ENCODE results near the gene NTM. TPM values are rescaled to one million over a fixed set of nuclear protein-coding genes. Genes with fewer than 3 reads are reported as not detected.

NTM gene
- total and polyA plus RNA-seq, 2 donors (not counting 3 experiments of a cell fraction or from before 2014, with no cell fraction given) = 1.00 to 1.1 TPM

DNA sequence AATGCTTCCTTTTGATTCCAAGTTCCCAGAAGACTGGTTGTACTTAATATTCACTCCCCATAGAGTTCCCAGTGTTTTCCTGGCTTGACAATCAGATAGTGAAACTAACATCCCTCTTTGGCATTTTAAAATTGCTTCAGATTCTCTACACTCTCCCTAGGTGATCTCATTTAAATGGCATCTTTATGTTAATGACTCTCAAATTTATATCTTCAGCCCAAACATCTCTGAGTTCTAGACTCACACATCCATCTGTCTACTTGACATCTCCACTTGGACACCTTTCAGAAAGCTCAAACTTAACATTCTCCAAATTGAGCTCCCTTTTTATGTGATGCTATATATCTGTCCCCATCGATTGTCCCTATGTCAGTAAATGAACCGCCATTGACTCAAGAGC is 232.0 kb downstream of the NTM start:
- TF ChIP-seq POLR2AphosphoS5 (IDR thresholded peaks at IDR 0.05; ENCODE audit: insufficient read depth, low read depth, low read length) (no peak), POLR2A (IDR thresholded peaks at IDR 0.05; ENCODE audit: low read depth, low read length) (no peak), FOS (IDR thresholded peaks at IDR 0.05; ENCODE audit: borderline replicate concordance, insufficient read depth, low read length) (no peak), JUN (IDR thresholded peaks at IDR 0.05; ENCODE audit: borderline replicate concordance, insufficient read depth, insufficient read length, low read depth) (no peak), EZH2 (IDR thresholded peaks at IDR 0.05; ENCODE audit: borderline replicate concordance, low read depth, low read length, severe bottlenecking) (no peak), GATA2 (IDR thresholded peaks at IDR 0.05; ENCODE audit: insufficient read depth, insufficient read length, low read depth, low read length) (no peak), MYC (IDR thresholded peaks at IDR 0.05; ENCODE audit: low read depth, low read length) (no peak)
- TF ChIP-seq, protein P1, sequence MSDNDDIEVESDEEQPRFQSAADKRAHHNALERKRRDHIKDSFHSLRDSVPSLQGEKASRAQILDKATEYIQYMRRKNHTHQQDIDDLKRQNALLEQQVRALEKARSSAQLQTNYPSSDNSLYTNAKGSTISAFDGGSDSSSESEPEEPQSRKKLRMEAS (IDR thresholded peaks at IDR 0.05; ENCODE audit: insufficient read depth, insufficient read length) = no peak
- TF ChIP-seq, protein P2, sequence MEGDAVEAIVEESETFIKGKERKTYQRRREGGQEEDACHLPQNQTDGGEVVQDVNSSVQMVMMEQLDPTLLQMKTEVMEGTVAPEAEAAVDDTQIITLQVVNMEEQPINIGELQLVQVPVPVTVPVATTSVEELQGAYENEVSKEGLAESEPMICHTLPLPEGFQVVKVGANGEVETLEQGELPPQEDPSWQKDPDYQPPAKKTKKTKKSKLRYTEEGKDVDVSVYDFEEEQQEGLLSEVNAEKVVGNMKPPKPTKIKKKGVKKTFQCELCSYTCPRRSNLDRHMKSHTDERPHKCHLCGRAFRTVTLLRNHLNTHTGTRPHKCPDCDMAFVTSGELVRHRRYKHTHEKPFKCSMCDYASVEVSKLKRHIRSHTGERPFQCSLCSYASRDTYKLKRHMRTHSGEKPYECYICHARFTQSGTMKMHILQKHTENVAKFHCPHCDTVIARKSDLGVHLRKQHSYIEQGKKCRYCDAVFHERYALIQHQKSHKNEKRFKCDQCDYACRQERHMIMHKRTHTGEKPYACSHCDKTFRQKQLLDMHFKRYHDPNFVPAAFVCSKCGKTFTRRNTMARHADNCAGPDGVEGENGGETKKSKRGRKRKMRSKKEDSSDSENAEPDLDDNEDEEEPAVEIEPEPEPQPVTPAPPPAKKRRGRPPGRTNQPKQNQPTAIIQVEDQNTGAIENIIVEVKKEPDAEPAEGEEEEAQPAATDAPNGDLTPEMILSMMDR (IDR thresholded peaks at IDR 0.05; ENCODE audit: extremely low read depth in 1 of 2, insufficient read depth in 1 of 2, low read depth in 1 of 2, low read length in 2 of 2) = no peak
- intact Hi-C loops (cut with micrococcal nuclease) (no loop called here), dilution Hi-C loops (cut with MboI; ENCODE audit: extremely low pct_ligation_motif_present, low sequenced_read_pairs) (no loop called here)
- Histone ChIP-seq H3K36me3 (ENCODE audit: control insufficient read depth in 2 of 2, extremely low read depth in 1 of 2, insufficient read depth in 2 of 2, low read length in 2 of 2) (no peaks in the 10 kb centered on the region), H3K4me1 (ENCODE audit: control insufficient read depth, extremely low read depth, insufficient read depth, low read length) (no peaks in the 10 kb centered on the region), H3K27me3 (ENCODE audit: control insufficient read depth in 2 of 2, insufficient read depth in 2 of 2, low read length in 2 of 2) (no peaks in the 10 kb centered on the region), H3K4me2 (ENCODE audit: insufficient read depth, low read length) (no peak overlapping the region), H3K27ac (ENCODE audit: insufficient read depth, low read depth, low read length) (no peak overlapping the region), H2AFZ (ENCODE audit: low read depth, low read length) (no peak overlapping the region), H3K9ac (replicated peaks; ENCODE audit: extremely low read depth, insufficient read depth, low read length) (no peak overlapping the region), H3K79me2 (ENCODE audit: control insufficient read depth, insufficient read depth, low read length) (no peaks in the 10 kb centered on the region), H3K4me3 (replicated peaks in 1 of 3; ENCODE audit: insufficient read depth in 1 of 3, low read depth in 1 of 3, low read length in 3 of 3) (no peak overlapping the region), H3K9me3 (replicated peaks; ENCODE audit: control insufficient read depth, insufficient read depth, low read length) (no peaks in the 10 kb centered on the region), H4K20me1 (replicated peaks; ENCODE audit: control insufficient read depth, extremely low read depth, insufficient read depth, low read length) (no peaks in the 10 kb centered on the region), H3K9me1 (replicated peaks; ENCODE audit: control insufficient read depth, extremely low read depth, insufficient read depth, low read length) (no peaks in the 10 kb centered on the region)
- BruUV-seq (replicated peaks) = no TSS peak
- ChIA-PET CTCF (no interaction called here), POLR2A (no interaction called here)
- no peak for DNase-seq (ENCODE audit: low read depth, low spot score)
- no peak for FAIRE-seq

All from endothelial cell of umbilical vein (primary cell).